ENCODE data around the gene CIB1. TPM values are rescaled to one million over a fixed set of nuclear protein-coding genes. Genes with fewer than 3 reads are reported as not detected.

The CIB1 gene
- total and polyA plus RNA-seq, 2 of the 8 experiments (the other 6 are each of a cell fraction or from before 2014, with no cell fraction given): 26.0 to 63.5 TPM

DNA sequence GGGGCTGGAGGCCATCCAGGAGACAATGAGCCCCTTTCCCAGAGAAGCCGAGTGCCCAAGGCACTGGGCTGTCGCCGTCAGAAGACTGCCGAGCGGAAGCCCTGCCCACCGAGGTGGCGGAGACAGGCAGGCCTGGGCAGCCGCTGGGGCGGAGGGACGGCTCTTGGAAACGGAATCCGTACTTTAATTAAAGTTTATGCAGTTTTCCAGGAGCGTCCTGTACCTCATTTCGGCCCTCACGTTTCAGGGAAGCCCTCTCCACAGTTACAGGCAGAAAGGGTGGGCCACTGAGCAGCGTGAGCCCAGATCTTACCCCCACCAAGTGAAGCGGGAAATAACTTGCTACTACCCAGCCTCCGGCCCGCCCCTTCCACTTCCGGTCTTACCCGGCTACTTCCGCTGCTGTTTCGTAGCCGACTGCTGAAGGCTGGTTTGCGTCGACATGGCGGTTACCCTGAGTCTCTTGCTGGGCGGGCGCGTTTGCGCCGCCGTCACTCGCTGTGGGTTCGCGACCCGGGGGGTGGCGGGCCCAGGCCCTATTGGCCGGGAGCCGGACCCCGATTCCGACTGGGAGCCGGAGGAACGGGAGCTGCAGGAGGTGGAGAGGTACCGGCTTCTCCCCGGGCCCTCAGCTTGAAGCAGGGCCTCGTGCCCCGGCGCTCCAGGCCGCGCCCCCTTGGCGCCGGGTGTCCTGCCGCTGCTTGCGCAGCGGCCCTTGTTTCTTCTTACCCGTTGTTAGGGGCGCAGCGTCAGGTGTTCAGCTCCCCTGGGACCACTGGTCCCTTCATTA is 31.7 kb upstream of the CIB1 start, which contains the start of gene NGRN:
TSS of gene NGRN (plus strand) at position 402 of the 790 bp plus-strand sequence. CDS start at position 443, 41 bp downstream.
- Histone ChIP-seq H2BK5ac (ENCODE audit: low read depth, low read length) (peak within 1 kb of the TSS; percentile 100), H3K4ac (replicated peaks; ENCODE audit: insufficient read length, low read depth, low read length) (peak within 1 kb of the TSS; percentile 96), H2BK20ac (ENCODE audit: low read length) (peak within 1 kb of the TSS; percentile 72; the same call in 1 of the 2 replicates), H3K9ac (replicated peaks in 1 of 4; ENCODE audit: extremely low read depth in 1 of 4, low read depth in 3 of 4, low read length in 3 of 4) (peak within 1 kb of the TSS; percentile 84 to 97 (median 90)), H3K56ac (replicated peaks; ENCODE audit: insufficient read length, low read depth, low read length) (peak within 1 kb of the TSS; percentile 93), H4K20me1 (replicated peaks in 1 of 2; ENCODE audit: control insufficient read depth in 1 of 2, insufficient read depth in 2 of 2, low read length in 2 of 2) (peaks cover 0 to 5% of the 10 kb centered on the region in 2 experiments), H3K27me3 (replicated peaks in 1 of 4; ENCODE audit: control insufficient read depth in 3 of 4, extremely low read depth in 1 of 4, insufficient read depth in 3 of 4, low read length in 3 of 4) (no peaks in the 10 kb centered on the region), H3K9me3 (ENCODE audit: insufficient read depth in 2 of 2, low read depth in 1 of 2, low read length in 1 of 2) (no peaks in the 10 kb centered on the region), H3K23ac (ENCODE audit: insufficient read length) (no peak within 1 kb of the TSS), H2BK120ac (replicated peaks; ENCODE audit: low read depth, low read length) (no peak within 1 kb of the TSS), H3K4me1 (replicated peaks in 1 of 4; ENCODE audit: control insufficient read depth in 3 of 4, insufficient read depth in 4 of 4, low read length in 3 of 4) (peaks cover 0 to 15% (median 7%) of the 10 kb centered on the region in 4 experiments; a peak in 5 of 7 replicates), H4K8ac (ENCODE audit: extremely low read depth, insufficient read depth, low read length) (peak within 1 kb of the TSS; percentile 98), H4K91ac (replicated peaks; ENCODE audit: insufficient read length, low read length) (peak within 1 kb of the TSS; percentile 93), H3K18ac (ENCODE audit: extremely low read depth, low read length) (peak within 1 kb of the TSS; percentile 97), H3K79me1 (ENCODE audit: low read depth, low read length) (peaks cover 5% of the 10 kb centered on the region), H2AK5ac (ENCODE audit: low read depth, low read length) (peak within 1 kb of the TSS; percentile 59; the same call in 1 of the 2 replicates), H3K4me3 (ENCODE audit: extremely low read depth in 1 of 4, insufficient read depth in 2 of 4, low read depth in 3 of 4, low read length in 4 of 4) (peak within 1 kb of the TSS; percentile 76 to 95 (median 87)), H4K5ac (ENCODE audit: insufficient read length, low read depth, low read length) (peak within 1 kb of the TSS; percentile 87), H3K4me2 (ENCODE audit: insufficient read depth in 1 of 2, low read depth in 2 of 2, low read length in 2 of 2) (peak within 1 kb of the TSS; percentile 74 to 94), H3K14ac (ENCODE audit: insufficient read length) (no peak within 1 kb of the TSS), H3K79me2 (ENCODE audit: control insufficient read depth in 1 of 2, insufficient read depth in 2 of 2, low read length in 2 of 2) (peaks cover 12 to 50% of the 10 kb centered on the region in 2 experiments), H2BK15ac (ENCODE audit: low read length) (peak within 1 kb of the TSS; percentile 61; the same call in 1 of the 2 replicates), H3K36me3 (ENCODE audit: control insufficient read depth in 2 of 4, insufficient read depth in 4 of 4, low read length in 3 of 4) (peaks cover 0 to 18% (median 5%) of the 10 kb centered on the region in 4 experiments; a peak in 6 of 8 replicates), H3K23me2 (ENCODE audit: low read depth, low read length) (peaks cover 10% of the 10 kb centered on the region), H2AFZ (ENCODE audit: low read length) (peak within 1 kb of the TSS; percentile 26; the same call in 1 of the 2 replicates), H2BK12ac (ENCODE audit: low read depth, low read length) (peak within 1 kb of the TSS; percentile 97), H3K27ac (ENCODE audit: low read depth, low read length) (peak within 1 kb of the TSS; percentile 88)
- DNase-seq (ENCODE audit: low read depth in 1 of 2, low spot score in 2 of 2): peak; percentile 50 to 95
- CTCF ChIA-PET (ENCODE audit: partially characterized antibody): interaction anchor here (1.0 to 2.2 kb wide), 3 partner anchors 10 to 32 kb away, joined by 4 to 8 read pairs (median 4); partner anchors contain the start of genes CIB1 and GDPGP1
- POLR2A ChIA-PET (ENCODE audit: partially characterized antibody): interaction anchor here (0.6 to 1.2 kb wide), 12 partner anchors 8 to 121 kb away, joined by 3 to 6 read pairs (median 4); partner anchors contain the start of gene TTLL13
- 2% methylated on average over 59 of the region's 59 CpGs; no CpG with 5 or more reads in 1 of the 2 experiments for WGBS, 2 experiments (ENCODE audit: extremely low coverage in 1 of 2, insufficient coverage in 1 of 2, insufficient read length in 1 of 2, insufficient replicate concordance in 2 of 2, low coverage in 1 of 2, low lambda C conversion rate in 2 of 2, missing lambda C conversion rate in 1 of 2)
- no peak for FAIRE-seq
- TF ChIP-seq POLR2A (IDR thresholded peaks at IDR 0.05; ENCODE audit: control extremely low read depth in 1 of 2, low read depth in 2 of 2, low read length in 2 of 2): peak; percentile 92 to 95
- peak; percentile 84 for TF ChIP-seq ASH2L (IDR thresholded peaks at IDR 0.05; ENCODE audit: low read length)
- TF ChIP-seq JUN (IDR thresholded peaks at IDR 0.05; ENCODE audit: low read depth, low read length): no peak
- no peak for TF ChIP-seq CTBP2 (IDR thresholded peaks at IDR 0.05; ENCODE audit: borderline replicate concordance, insufficient read depth, insufficient read length, low read length)
- no peak for TF ChIP-seq BCL11A (IDR thresholded peaks at IDR 0.05; ENCODE audit: low read depth in 2 of 2, low read length in 2 of 2)
- TF ChIP-seq SIRT6 (IDR thresholded peaks at IDR 0.05; ENCODE audit: low read length): no peak
- no peak for TF ChIP-seq JUND (IDR thresholded peaks at IDR 0.05; ENCODE audit: low read length)
- TF ChIP-seq TAF1 (IDR thresholded peaks at IDR 0.05; ENCODE audit: low read depth, low read length): peak; percentile 93
- TF ChIP-seq, protein P1, sequence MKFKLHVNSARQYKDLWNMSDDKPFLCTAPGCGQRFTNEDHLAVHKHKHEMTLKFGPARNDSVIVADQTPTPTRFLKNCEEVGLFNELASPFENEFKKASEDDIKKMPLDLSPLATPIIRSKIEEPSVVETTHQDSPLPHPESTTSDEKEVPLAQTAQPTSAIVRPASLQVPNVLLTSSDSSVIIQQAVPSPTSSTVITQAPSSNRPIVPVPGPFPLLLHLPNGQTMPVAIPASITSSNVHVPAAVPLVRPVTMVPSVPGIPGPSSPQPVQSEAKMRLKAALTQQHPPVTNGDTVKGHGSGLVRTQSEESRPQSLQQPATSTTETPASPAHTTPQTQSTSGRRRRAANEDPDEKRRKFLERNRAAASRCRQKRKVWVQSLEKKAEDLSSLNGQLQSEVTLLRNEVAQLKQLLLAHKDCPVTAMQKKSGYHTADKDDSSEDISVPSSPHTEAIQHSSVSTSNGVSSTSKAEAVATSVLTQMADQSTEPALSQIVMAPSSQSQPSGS (IDR thresholded peaks at IDR 0.05; ENCODE audit: low read length): peak; percentile 12; the same call in 1 of the 2 replicates
- peak; percentile 41; the same call in 1 of the 2 replicates for TF ChIP-seq CREB1 (IDR thresholded peaks at IDR 0.05)
